Activated CD8-positive, alpha-beta memory T cell treated with anti-CD3 and anti-CD28 coated beads, Interleukin-2, amount 50 U/mL, for 1 hour (primary cell): ENCODE results near the gene DNAH2.

ENCODE experiments used
- DNase-seq: peaks from one replicate; pipeline ENCODE4 v3.0.0-alpha.2; 2020; ENCODE audit errors: extremely low read depth

Gene DNAH2

DNA sequence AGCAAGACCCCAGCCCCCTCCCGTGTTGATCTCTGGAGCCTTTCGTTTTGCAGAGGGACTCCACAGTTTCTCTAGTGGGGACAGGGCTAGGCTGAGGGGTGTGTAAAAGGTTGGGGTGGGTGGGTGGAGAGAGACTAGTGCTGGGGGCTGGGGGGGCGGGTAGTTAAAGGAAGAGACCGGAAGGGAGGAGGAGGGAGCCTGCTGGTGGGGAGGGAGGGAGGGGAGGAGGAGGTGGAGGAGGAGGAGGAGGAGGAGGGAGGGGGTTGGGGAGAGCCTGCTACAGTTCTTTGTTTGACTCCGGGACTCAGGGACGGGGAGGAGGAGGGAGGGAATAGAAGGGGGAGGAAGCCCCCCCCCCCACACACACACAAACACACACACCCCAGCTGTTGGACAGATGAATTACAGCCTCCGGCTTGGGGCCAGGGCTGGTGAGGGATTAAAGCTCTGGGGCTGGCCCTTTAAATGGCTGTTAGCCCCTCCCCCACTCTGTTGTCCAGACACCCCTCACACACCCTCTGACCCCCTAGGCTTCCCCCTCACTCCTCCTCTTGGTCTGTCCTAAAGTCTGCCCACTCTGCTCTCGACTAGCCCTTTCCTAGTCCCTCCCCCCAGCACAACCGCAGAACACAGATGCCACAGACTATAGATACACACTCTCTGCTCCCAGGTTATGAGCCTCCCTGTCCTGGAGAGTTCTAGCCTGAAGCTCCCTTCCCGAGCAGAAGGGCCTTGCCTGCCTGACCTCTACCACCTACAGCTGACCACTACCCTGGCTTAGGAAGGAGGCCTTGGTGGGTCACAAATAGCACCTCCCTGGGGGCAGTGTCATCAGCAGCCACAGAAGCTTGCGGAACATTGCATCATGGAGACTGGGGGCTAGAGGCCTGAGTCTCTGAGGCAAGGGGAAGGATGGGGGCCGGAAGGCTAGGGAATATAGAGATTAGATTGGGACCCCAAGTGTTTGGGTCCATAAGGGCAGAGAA is 120.8 kb downstream of the DNAH2 start:
- no peak for DNase-seq

DNA sequence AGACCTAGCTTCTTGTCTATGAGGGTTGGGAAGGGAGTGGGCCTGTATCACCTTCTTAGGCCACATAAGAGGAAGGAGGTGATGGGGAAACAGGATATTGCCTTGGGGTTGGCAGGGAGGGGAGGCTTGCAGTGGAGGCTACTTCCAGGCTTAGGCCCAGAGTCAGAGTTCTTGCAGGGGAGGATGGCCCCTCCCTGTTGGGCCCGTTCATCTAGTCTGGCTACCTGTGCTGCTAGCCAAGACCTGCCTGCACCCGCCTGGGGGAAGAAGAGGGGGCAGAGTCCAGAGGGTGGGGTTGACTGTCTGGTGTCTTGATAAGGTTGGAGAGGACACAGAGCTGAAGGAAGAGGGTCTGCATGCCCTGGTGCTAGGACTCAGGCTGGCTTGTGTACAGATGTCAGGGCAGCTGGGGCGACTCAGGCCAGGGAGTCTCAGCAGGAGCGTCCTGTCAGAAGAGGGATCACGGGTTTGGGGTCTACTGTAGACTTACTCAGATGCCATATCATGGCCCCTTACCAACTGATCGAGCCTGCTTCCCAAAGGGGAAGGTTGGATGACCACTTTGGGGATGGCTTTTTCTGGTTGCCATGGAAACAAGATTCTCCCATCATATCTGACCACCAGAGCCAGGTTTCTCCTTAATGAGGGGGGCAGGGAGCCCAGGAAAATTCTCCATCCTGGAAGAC is 121.8 kb downstream of the DNAH2 start:
- no peak for DNase-seq

DNA sequence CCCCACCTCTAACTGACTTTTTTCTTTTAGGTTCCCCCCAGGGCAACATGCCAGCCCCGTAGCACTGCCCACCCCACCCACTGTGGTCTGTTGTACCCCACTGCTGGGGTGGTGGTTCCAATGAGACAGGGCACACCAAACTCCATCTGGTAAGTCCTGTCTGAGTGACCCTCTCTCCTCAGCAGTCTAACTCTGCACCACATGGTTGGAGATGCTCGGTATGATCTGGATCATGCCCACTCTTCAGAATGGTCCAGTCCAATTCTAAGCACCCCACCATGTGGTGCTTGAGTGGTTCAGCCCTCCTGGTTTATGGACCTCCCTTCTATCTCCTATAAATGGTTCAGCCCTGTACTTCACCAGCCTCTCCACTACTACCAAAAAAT is 122.3 kb downstream of the DNAH2 start:
- no peak for DNase-seq

DNA sequence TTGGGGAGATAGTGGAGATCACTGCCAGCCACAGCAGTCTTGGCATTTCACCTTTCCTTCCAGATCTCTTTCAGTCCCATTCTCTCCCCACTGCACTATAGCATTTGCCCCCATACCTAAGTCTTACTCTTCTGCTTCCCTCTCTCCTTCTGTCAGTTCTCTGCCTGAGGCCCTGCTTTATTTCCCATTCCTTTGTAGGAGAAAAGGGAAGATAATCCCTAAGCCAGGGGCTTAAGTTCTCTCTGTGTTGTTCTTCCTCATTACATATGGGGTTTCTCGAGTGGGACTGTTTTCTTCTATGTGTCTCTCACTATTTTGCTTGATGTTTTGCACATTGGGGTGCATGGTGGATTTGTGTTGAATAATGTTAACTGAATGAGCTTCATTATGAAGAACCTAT is 122.9 kb downstream of the DNAH2 start:
- DNase-seq: no peak

DNA sequence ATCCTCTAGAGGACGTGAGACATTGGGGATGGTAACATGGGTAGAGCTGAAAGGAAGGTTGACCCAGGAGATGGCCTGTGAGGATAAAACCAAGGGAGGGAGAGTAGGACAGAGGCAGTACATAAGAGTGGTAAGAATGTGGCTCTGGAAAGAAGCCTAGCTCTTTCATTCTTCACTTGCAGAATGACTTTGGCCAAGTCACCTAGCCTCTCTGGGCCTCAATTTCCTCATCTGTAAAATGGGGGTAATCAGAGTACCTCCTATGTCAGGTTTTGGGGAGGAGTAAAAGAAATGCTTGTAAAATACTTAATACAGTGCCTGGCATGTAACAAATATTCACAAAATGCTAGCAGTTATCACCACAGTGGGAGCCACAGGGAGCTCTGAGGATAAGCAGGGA is 123.3 kb downstream of the DNAH2 start:
- DNase-seq: no peak

DNA sequence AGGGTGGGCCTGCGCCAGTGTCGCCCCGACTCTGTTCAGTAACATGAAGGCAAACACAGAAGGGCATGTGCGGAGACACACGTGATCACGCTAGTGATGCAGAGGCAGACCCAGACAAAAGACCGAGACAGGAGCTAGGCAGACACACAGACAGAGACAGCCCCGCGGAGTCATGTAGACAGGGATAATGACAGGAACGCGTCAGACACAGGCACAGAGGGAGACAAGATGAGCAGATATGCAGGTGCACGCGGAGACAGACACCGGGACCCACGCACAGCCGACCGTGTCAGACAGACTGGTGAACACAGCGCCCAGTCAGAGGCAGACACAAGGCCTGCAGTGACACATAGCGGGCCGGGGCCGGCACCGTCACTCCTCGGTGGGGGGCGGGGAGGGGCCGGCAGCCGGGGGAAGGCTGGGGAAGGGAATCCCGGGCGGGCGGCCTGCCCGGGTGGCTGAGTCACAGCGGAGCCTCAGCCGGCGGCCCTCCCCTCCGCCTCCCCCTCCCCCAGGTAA is 123.9 kb downstream of the DNAH2 start:
- peak; percentile 95 for DNase-seq

DNA sequence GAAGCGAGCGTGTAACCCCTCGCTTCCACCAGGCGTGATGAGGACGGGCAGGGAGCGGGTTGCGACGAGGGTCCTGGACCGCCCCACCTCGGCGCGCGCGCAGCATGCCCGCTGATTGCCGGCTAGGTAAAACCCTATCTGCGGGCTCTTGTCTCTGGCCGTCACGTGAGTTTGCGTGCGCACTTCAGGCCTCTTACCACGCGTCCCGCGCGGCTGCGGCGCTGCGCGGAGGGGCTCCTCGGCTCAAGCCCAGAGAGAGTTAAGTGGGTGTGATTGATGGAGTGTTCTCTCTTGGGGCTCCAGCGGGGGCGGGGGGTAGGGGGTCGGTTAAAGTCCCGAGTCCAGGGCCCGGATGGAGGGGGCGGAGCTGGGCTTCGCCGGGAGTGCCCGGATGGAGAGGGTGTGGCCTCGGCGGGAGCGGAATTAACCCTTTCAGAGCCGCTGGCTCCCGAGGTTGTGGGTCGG is 124.4 kb downstream of the DNAH2 start:
- no peak for DNase-seq

DNA sequence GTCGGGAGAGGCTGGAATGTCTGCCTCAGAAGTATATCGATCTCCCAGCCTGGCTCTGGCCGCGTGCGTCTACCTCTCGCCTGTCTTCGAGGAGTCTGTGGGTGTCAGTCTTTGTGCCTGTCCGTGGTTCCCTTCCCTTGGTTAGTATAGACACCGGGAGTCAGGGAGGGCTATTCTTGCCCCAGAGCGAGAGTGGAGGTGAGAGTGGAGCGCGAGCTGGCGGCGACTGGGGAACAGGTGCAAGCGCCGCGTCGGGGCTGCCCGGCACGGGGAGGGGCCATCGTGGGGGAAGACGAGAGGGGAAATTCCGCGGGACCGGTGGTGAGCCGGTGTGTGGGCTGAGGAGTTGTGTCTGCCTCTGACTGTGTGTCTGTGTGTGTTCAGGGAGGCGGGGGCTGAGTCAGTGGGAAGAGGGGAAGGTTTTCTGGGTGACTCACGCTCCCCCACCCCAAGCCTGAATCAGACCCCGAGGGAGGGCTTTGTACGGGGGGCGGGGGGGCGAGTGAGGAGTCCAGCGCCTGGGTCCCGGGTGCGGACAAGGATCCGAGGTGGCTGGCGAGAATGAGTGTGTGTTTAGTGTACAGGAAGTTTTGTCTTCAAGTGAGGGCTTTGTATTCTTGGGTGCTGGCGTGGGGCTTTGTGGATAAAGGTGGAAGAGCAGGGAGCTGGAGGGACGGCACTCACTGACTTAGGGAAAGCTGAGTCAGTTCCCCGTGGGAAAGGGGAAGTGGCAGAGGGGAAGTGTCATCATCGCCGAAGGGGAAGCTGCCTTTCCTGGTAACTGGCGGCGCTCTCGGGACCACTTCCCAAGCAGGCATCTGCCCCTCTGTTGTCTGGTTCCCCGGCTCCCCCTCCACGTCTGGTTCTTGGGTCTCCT is 125.1 kb downstream of the DNAH2 start:
- peak; percentile 99 for DNase-seq

DNA sequence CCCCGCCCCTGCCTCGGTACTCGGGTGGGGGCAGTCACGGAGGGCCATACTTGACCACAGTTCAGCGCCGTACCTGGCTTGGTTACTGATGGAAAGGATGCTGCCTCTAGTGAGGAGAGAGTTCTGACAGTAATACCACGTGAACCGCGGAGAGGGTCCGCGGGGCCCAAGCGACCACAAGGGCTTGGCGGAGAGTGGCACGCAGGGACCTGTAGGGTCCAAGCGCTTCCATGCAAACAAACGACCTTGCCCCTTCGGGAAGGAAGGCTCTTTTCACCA is 125.7 kb downstream of the DNAH2 start:
- no peak for DNase-seq

DNA sequence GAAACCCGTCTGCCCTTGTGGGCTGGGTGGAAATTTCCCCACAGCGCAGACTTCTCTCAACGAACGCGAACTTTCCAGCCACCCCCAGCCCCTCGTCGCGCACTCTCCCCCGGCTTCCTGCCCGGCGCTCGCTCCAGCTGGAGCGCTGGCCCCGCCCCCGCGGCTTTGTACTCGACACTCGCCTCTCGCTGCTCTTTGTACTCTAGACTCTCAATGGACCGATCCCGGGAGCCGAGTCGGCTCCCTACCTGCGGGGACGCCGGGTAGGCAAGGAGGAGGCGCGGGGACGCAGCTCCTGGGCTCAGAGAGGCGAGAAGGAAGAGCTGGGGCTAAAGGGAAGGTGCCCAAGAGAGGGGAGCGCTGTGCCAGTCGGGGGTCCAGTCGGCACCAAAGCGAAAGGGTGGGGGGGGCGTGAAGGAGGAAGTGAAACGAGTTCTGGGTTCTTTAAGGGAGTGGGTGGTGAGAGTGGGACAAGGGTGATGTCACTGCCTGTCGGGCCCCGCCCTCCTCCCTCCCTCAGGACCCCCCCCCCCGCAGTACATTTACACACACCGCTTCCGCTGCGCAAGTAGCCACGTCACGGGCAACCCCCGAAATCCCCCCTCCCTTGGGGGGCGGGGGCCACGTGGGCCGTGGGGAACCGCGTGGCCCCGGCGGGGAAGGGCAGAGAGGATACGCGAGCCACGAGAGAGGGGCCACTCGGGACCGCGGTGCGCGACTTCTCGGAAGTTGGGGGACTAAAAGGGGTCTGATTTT is 126.2 kb downstream of the DNAH2 start:
- DNase-seq: peak; percentile 86

DNA sequence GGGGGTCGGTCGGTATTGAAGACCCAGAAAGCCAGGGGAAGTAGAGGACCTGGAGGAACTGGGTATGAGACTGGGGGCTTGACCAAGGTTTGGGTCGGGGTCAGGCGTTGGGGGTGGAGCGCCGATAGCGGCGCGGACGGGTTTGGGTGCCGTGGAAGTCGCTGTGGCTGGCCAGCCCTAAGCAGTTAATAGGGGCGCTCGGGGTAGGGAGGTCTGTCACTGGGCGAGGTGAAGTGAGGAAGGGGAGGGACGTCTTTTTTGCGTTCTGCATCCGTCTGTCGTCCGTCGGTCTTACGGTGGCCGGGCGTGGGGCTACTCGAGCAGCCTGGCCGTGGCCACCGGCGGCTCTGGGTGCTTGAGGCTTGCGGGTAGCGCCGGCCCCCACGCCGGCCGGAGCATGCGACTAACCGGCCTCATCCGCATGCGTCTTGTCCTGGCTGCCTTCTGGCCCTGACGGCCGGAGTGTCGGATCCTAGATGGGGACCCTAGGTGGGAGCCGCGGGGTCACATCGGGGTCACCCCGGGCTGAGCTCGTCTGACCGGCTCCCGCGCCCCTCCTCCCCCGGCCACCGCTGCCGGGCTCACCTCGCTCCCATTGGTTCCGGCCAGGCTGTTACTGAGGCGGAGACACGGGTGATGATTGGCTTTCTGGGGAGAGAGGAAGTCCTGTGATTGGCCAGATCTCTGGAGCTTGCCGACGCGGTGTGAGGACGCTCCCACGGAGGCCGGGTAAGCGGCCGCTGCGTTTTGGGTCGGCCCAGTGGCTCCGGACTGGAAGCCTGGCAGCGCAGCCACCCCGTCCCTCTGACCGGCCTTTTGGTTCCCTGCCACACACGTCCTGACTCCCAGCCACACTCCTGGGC is 127.0 kb downstream of the DNAH2 start:
- DNase-seq: no peak

DNA sequence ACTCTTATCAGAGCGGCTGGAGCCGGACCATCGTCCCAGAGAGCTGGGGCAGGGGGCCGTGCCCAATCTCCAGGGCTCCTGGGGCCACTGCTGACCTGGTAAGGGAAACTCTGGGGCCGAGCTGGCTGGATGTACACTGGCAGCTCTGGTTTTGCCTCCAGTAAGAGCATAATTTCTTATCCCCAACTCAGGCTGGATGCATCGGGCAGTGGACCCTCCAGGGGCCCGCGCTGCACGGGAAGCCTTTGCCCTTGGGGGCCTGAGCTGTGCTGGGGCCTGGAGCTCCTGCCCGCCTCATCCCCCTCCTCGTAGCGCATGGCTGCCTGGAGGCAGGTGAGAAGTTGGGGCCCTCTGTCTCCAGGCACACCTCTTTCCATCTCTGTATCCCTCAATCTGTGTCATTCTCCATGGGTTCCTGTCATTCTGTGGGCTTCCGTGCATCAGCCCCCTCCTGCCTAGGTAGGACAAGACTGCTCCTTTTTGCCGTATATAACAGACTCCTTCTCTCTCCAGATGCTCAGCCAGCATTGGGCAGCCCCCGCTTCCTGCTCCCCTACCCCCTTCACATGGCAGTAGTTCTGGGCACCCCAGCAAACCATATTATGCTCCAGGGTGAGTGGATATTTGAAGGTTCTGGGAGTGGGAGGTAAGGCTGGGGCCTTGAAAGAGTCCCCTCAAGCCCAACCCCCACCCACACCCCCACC is 128.0 kb downstream of the DNAH2 start:
- DNase-seq: no peak

DNA sequence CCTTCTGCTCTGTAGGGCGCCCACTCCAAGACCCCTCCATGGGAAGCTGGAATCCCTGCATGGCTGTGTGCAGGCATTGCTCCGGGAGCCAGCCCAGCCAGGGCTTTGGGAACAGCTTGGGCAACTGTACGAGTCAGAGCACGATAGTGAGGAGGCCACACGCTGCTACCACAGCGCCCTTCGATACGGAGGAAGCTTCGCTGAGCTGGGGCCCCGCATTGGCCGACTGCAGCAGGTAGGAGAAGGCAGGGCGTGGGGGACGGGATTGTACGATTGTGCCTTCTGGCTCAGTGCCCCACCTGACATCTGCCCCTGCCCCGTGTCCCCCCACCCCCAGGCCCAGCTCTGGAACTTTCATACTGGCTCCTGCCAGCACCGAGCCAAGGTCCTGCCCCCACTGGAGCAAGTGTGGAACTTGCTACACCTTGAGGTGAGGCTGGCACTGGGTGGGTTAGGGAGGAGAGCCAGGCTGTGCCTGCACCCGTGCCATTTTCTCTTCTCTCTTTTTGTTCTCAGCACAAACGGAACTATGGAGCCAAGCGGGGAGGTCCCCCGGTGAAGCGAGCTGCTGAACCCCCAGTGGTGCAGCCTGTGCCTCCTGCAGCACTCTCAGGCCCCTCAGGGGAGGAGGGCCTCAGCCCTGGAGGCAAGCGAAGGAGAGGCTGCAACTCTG is 128.7 kb downstream of the DNAH2 start:
- no peak for DNase-seq

DNA sequence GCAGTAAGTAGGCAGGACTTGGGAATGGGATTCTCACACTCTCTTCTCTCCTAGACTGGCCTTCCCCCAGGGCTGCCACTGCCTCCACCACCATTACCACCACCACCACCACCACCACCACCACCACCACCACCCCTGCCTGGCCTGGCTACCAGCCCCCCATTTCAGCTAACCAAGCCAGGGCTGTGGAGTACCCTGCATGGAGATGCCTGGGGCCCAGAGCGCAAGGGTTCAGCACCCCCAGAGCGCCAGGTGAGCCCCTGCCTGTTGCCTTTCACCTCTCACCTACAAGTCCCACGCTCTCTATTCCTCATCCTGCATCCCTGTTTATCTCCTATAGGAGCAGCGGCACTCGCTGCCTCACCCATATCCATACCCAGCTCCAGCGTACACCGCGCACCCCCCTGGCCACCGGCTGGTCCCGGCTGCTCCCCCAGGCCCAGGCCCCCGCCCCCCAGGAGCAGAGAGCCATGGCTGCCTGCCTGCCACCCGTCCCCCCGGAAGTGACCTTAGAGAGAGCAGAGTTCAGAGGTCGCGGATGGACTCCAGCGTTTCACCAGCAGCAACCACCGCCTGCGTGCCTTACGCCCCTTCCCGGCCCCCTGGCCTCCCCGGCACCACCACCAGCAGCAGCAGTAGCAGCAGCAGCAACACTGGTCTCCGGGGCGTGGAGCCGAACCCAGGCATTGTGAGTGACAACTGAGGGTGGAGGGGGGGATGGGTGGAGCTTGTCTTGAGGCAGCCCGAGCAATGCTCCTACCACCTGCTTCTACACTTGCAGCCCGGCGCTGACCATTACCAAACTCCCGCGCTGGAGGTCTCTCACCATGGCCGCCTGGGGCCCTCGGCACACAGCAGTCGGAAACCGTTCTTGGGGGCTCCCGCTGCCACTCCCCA is 129.5 kb downstream of the DNAH2 start:
- DNase-seq: no peak

DNA sequence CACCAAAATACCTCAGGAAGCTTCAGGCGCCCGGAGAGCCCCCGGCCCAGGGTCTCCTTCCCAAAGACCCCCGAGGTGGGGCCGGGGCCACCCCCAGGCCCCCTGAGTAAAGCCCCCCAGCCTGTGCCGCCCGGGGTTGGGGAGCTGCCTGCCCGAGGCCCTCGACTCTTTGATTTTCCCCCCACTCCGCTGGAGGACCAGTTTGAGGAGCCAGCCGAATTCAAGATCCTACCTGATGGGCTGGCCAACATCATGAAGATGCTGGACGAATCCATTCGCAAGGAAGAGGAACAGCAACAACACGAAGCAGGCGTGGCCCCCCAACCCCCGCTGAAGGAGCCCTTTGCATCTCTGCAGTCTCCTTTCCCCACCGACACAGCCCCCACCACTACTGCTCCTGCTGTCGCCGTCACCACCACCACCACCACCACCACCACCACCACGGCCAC is 130.6 kb downstream of the DNAH2 start:
- no peak for DNase-seq

DNA sequence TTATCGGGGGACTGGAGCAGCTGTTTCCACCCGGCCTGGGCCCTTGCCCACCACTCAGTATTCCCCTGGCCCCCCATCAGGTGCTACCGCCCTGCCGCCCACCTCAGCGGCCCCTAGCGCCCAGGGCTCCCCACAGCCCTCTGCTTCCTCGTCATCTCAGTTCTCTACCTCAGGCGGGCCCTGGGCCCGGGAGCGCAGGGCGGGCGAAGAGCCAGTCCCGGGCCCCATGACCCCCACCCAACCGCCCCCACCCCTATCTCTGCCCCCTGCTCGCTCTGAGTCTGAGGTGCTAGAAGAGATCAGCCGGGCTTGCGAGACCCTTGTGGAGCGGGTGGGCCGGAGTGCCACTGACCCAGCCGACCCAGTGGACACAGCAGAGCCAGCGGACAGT is 131.2 kb downstream of the DNAH2 start:
- DNase-seq: no peak

DNA sequence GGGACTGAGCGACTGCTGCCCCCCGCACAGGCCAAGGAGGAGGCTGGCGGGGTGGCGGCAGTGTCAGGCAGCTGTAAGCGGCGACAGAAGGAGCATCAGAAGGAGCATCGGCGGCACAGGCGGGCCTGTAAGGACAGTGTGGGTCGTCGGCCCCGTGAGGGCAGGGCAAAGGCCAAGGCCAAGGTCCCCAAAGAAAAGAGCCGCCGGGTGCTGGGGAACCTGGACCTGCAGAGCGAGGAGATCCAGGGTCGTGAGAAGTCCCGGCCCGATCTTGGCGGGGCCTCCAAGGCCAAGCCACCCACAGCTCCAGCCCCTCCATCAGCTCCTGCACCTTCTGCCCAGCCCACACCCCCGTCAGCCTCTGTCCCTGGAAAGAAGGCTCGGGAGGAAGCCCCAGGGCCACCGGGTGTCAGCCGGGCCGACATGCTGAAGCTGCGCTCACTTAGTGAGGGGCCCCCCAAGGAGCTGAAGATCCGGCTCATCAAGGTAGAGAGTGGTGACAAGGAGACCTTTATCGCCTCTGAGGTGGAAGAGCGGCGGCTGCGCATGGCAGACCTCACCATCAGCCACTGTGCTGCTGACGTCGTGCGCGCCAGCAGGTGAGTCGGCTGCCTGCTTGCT is 131.7 kb downstream of the DNAH2 start:
- DNase-seq: no peak
